Aorta (tissue), 5 donors: ENCODE data around the gene ARID1B. TPM values are rescaled to one million over a fixed set of nuclear protein-coding genes. Genes with fewer than 3 reads are reported as not detected.

Experiments
- ATAC-seq: fragments of 200-7000 bp; cut with Tn5 transposase; one replicate; pipeline ENCODE4 v1.9.1; 2022; ENCODE audit warnings: moderate library complexity; ENCODE audit not compliant: low FRiP score
- DNase-seq, 2 donors: peaks; one replicate each; pipeline ENCODE4 v3.0.0-alpha.2; 2020
- H3K27ac ChIP-seq, 2 donors: one replicate each; pipeline ENCODE4 v1.5.1; 2013; ENCODE audit warnings: low read length in 2 of 2, mild to moderate bottlenecking in 2 of 2, moderate library complexity in 2 of 2, control low read depth in 1 of 2, inconsistent platforms in 1 of 2, low read depth in 1 of 2
- H3K27me3 ChIP-seq, 2 donors: one replicate each; pipeline ENCODE4 v1.6.1; 2013; ENCODE audit warnings: control low read depth in 1 of 2, low read length in 1 of 2, mild to moderate bottlenecking in 1 of 2, moderate library complexity in 1 of 2; ENCODE audit not compliant: insufficient read depth in 2 of 2, control insufficient read depth in 1 of 2
- H3K36me3 ChIP-seq, 2 donors: one replicate each; pipeline ENCODE4 v1.6.1; 2013; ENCODE audit warnings: control low read depth in 1 of 2, low read length in 1 of 2, mild to moderate bottlenecking in 1 of 2; ENCODE audit not compliant: insufficient read depth in 2 of 2, control insufficient read depth in 1 of 2
- H3K4me1 ChIP-seq, 2 donors: one replicate each; pipeline ENCODE4 v1.6.1; 2013; ENCODE audit warnings: low read length in 2 of 2, control low read depth in 1 of 2, mild to moderate bottlenecking in 1 of 2, moderate library complexity in 1 of 2; ENCODE audit not compliant: insufficient read depth in 2 of 2, control insufficient read depth in 1 of 2
- H3K4me3 ChIP-seq, 2 donors: one replicate each; pipeline ENCODE4 v1.5.1; 2013; ENCODE audit warnings: low read length in 2 of 2, control low read depth in 1 of 2, mild to moderate bottlenecking in 1 of 2
- H3K9me3 ChIP-seq: one replicate; pipeline ENCODE4 v1.6.1; 2013; ENCODE audit warnings: mild to moderate bottlenecking, low read length; ENCODE audit not compliant: control insufficient read depth
- WGBS, 2 donors: extraction: QIAGEN DNeasy Blood & Tissue Kit; methylation state at CpG; one replicate each; pipeline ENCODE4 v1.1.7; 2013; 5-methylcytosine and 5-hydroxymethylcytosine counted together
- intact Hi-C, 2 donors: fragments of 100-400 bp; cut with DNase I; formaldehyde crosslinking; loops; one replicate each; pipeline versions ENCODE4 v1.14.2 to v1.15.0; 2022
- polyA plus RNA-seq, 2 donors: library from polyadenylated mRNA; stranded (reverse); fragments of 200-250 nt; gene quantifications; one replicate each; pipeline ENCODE4 v1.2.3, GENCODE V29; 2013
- total RNA-seq, 2 donors: library from RNA; stranded (reverse); fragmentation: NEBNext Ultra II Directional; extraction: Animal tissue kit (Norgen Biotek cat#: 25700); gene quantifications; one replicate each; pipeline ENCODE4 v1.2.1, GENCODE V29; 2021
- donor health status: healthy with polysubstance abuse.
- donor health status: Bipolar disorder and iron deficiency.
- donor health status: DM: no; HTN: no; CAD: no.
- donor health status: DM: no; HTN: no; CAD: no.
- donor health status: DM: yes; HTN: yes; CAD: no.

Gene ARID1B
- total and polyA plus RNA-seq, 4 donors = 6.5 to 143 (median 54.5) TPM

DNA sequence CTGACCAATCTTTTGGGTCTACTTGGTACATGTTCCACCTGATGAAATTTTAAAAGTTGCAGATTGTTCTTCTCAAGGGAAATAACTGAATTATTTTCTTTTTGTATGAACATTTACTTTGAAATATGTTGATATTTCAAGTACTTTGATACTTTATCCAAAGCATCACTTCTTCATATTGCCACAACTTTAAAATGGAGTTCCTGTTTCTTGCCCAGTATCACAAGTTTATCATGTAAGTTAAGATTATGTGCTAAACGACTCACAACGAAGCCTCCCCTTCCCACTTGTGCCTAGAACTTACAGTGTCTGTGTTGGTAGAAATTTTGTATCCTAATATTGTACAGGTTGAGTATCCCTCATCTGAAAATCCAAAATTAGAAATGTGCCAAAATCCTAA is 108.4 kb downstream of the ARID1B start:
- DNase-seq = no peak
- 81% methylated on average over 2 of the region's 2 CpGs for WGBS, 2 donors
- intact Hi-C loops = no loop called here

DNA sequence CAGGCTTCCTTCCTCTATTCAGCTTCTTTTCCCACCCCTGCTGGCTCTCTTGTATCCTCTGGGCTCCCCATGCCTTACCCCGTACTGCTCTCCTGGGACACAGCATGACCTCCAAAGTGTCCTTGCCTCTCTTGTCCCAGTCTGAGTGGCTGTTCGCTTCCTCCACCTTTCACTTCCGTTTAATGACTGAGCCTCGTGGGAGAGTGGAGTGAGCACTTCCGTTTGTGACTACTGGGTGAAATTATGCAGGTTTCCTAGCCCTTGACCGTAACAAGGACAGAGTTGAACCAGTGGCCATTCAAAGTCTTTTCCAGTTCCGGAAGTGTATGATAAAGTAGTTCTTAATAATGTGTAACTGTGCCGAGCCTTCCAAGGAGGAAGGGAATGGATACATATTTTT is 109.2 kb downstream of the ARID1B start:
- Histone ChIP-seq H3K4me1 (peaks cover 6% of the 10 kb centered on the region in 2 donors), H3K27me3 (no peaks in the 10 kb centered on the region), H3K36me3 (no peaks in the 10 kb centered on the region), H3K9me3 (no peaks in the 10 kb centered on the region), H3K27ac (no peak overlapping the region), H3K4me3 (no peak overlapping the region)
- ATAC-seq (no peak), DNase-seq (no peak)
- intact Hi-C loops = no loop called here
- WGBS, 2 donors = 73 to 74% methylated on average over 8 of the region's 8 CpGs

More for the DNA sequence above, 108.4 kb downstream of the ARID1B start:
- Histone ChIP-seq H3K9me3 (no peaks in the 10 kb centered on the region), H3K4me1 (peaks cover 3 to 6% of the 10 kb centered on the region in 2 donors), H3K27me3 (no peaks in the 10 kb centered on the region), H3K36me3 (no peaks in the 10 kb centered on the region), H3K27ac (no peak overlapping the region), H3K4me3 (no peak overlapping the region)
- ATAC-seq = no peak

DNA sequence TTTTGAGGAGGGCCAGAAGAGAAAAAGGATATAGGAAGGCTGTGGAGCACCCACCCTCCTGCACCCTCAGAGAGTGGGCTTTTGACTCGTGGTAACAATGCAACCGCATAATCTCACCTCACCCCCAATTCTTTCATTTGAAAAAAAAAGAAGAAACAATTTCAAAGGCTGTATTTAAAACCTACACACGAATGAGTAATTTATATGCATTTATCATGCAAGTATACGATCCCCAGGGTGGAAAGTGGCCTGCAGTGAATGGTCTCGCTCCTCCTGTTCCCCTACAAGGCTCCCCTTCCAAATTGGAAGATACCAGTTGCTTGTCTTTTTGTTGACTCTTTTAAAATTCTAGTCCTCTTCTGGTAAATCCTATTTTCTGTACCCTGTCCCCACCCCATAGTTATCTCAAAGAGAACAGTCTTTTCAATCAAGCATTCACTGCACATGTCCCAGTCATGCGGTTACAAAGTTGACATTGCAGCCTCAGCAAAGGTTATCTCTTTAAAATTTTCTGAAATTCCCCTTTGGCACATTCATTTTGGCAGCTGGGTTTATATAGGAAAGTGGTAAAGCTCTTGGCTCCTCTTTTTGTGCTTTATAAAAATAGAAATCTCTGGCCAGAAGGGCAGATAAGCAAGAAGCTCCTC is 110.6 kb downstream of the ARID1B start:
- no peak overlapping the region for H3K27ac ChIP-seq
- intact Hi-C loops = no loop called here
- no peaks in the 10 kb centered on the region for H3K27me3 ChIP-seq
- ATAC-seq (no peak), DNase-seq (no peak)
- no peak overlapping the region for H3K4me3 ChIP-seq
- no peaks in the 10 kb centered on the region for H3K36me3 ChIP-seq
- 74 to 76% methylated on average over 6 of the region's 6 CpGs for WGBS, 2 donors
- H3K4me1 ChIP-seq = peaks cover 6% of the 10 kb centered on the region in 2 donors
- H3K9me3 ChIP-seq = no peaks in the 10 kb centered on the region

DNA sequence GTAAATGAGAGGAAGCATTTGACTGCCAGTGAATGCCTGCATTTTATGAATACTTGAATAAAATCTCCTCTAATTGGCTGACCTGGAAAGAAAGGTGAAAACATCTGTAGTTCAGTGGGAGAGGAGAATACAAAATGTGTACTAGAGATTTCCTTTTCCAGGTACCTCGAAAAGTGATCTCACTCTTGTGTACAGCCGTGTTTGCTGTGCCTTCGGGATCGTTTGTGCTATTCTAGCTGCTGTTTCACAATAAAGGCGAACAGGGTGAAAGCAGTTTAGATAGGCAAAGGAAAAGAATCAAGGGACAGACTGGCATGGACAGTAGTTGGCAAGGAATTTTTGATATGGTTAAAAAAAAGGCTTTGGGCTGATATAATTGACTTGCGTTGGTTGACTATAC is 112.3 kb downstream of the ARID1B start:
- no peak for ATAC-seq
- no peaks in the 10 kb centered on the region for H3K36me3 ChIP-seq
- no peak overlapping the region for H3K4me3 ChIP-seq
- no peak for DNase-seq
- H3K9me3 ChIP-seq = no peaks in the 10 kb centered on the region
- H3K27me3 ChIP-seq = no peaks in the 10 kb centered on the region
- H3K27ac ChIP-seq = no peak overlapping the region
- H3K4me1 ChIP-seq = peaks cover 6% of the 10 kb centered on the region in 2 donors
- 89% methylated on average over 6 of the region's 6 CpGs for WGBS, 2 donors
- intact Hi-C loops = no loop called here

DNA sequence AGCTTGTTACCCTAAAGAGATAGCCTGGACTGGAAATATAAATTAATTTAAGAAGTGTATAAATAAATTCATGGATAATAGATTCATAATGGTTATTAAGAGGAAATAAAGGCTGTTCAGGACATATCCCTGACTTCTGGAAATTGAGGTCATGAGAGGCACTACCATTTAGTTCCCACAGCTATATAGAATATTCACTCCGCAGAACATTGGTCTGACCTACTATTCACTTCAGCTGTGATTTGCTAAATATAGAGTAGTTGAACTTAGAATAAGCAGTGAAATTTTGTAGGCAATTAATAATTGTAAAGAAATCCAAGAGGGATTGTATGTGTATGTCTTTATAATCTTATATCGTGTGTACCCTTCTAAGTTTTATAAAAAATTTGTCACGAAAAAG is 112.8 kb downstream of the ARID1B start:
- Histone ChIP-seq H3K4me3 (no peak overlapping the region), H3K4me1 (peaks cover 6% of the 10 kb centered on the region in 2 donors), H3K9me3 (no peaks in the 10 kb centered on the region), H3K36me3 (no peaks in the 10 kb centered on the region), H3K27me3 (no peaks in the 10 kb centered on the region), H3K27ac (no peak overlapping the region)
- DNase-seq = no peak
- ATAC-seq = no peak
- intact Hi-C loops = no loop called here
- WGBS, 2 donors = 95% methylated on average over 3 of the region's 3 CpGs

DNA sequence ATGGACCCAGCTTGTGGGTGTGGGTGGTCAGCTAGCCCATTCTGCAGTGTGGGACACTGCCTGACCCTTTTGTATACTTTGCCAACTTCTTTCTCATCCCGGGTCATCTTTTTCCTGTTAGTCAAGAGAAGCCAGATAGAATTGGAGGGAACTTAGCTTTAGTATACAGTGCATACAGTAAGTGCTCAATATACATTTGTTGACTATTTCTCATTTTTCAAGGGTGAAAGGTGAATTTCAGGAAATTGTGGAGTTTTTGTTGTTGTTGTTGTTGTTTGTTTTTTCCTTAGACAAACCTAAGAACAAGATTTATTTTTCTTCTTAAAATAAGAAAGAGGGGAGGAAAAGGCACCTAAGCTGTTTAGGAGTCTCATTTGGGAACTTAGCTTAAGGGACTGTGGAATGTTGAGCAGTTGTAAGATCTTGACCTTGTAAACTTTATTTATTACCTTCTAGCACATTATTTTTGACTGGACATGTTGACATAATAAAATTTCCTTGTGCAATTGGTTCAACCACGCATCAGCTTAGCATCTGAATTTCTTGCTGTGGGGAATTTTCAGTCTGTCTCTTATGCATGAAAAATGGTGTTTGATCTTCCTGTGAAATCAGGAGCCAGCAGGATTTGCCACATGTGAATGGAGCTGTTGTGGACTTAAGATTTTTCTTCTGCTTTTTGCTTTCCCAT is 113.6 kb downstream of the ARID1B start:
- Histone ChIP-seq H3K4me1 (peaks cover 6% of the 10 kb centered on the region in 2 donors), H3K9me3 (no peaks in the 10 kb centered on the region), H3K27me3 (no peaks in the 10 kb centered on the region), H3K27ac (no peak overlapping the region), H3K36me3 (no peaks in the 10 kb centered on the region), H3K4me3 (no peak overlapping the region)
- DNase-seq = no peak
- WGBS, 2 donors = 34 to 44% methylated on average over 2 of the region's 2 CpGs
- ATAC-seq = no peak
- intact Hi-C loops = no loop called here

DNA sequence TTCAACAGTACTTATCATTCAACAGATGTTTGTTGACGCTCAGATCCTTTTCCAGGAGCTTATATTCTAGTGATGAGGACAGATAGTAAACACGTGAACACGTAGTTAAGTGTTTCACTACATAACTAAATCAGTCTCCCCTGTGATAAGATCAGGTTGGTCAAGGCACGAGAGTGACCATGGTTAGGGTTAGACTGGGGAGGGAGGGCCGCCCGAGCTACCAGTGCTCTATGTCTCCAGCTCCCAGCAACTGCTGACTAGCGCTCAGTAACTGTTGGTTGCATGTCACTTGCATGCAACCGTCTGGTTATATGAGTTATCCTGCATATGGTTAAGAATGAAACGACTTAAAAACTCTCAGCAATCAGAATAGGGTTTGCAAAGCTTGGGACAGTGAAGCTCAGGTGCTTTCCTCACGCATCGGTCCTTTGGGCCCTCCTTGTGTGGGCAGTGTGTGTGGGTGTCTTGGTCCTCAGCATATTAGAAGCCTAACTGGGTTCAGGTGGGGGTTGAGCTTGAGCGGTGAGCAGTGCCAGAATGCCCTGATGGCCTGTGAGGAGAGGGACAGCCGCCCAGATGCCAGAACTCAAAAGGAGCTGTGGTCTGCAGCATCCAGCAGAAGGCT is 120.8 kb downstream of the ARID1B start:
- H3K4me1 ChIP-seq = peaks cover 0 to 4% of the 10 kb centered on the region in 2 donors
- no peak overlapping the region for H3K4me3 ChIP-seq
- no peaks in the 10 kb centered on the region for H3K9me3 ChIP-seq
- ATAC-seq = no peak
- no peaks in the 10 kb centered on the region for H3K27me3 ChIP-seq
- H3K36me3 ChIP-seq = no peaks in the 10 kb centered on the region
- 96 to 97% methylated on average over 13 of the region's 13 CpGs for WGBS, 2 donors
- DNase-seq = no peak
- no peak overlapping the region for H3K27ac ChIP-seq
- intact Hi-C loops = no loop called here

DNA sequence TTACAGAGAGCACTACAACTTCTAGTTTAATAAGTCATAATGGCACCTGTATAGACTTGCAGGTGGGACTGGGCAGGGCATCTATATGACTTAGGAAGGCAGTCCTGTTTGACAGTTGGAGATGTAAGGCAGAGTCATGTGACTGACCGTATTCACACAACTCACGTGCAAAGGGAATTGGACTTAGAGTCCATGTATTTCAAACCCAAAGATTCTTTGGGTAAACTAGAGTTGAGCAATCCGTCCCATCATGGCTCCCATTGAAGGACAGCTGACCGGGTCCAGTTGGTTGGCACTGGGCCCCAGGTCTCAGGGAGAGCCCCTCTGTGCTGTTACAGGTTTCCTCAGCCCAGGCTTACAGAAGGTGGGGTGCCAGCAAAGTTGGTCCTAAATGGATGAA is 121.9 kb downstream of the ARID1B start:
- ATAC-seq = no peak
- 96% methylated on average over 4 of the region's 4 CpGs for WGBS, 2 donors
- intact Hi-C loops = no loop called here
- H3K27me3 ChIP-seq = no peaks in the 10 kb centered on the region
- H3K4me3 ChIP-seq = no peak overlapping the region
- peaks cover 0 to 4% of the 10 kb centered on the region in 2 donors for H3K4me1 ChIP-seq
- H3K9me3 ChIP-seq = no peaks in the 10 kb centered on the region
- no peaks in the 10 kb centered on the region for H3K36me3 ChIP-seq
- DNase-seq = no peak
- H3K27ac ChIP-seq = no peak overlapping the region
